Suprapubic skin (tissue), 4 donors: Measurements from ENCODE around the gene NDC1.

ENCODE experiments used
- EP300 ChIP-seq: sonication (generic); formaldehyde crosslinking; IDR thresholded peaks from one replicate; pipeline ENCODE4 v1.6.1; 2017; ENCODE audit warnings: antibody characterized with exemption
- POLR2A ChIP-seq, 2 donors: fragments of 450-650 bp; IDR thresholded peaks; one replicate each; pipeline ENCODE4 v1.6.1; 2017; ENCODE audit warnings: antibody characterized with exemption in 2 of 2, mild to moderate bottlenecking in 2 of 2, moderate library complexity in 2 of 2
- POLR2AphosphoS5 ChIP-seq, 3 donors: sonication (generic); formaldehyde crosslinking; IDR thresholded peaks; one replicate each; pipeline ENCODE4 v1.6.1; 2017; ENCODE audit warnings: antibody characterized with exemption in 3 of 3
- TF ChIP-seq, protein P1 (sequence below), 2 donors: fragments of 200-600 bp in 1 of 2; fragments of 450-650 bp in 1 of 2; sonication (generic) in 1 of 2; IDR thresholded peaks; one replicate each; pipeline ENCODE4 v1.5.1; 2016 to 2019; ENCODE audit warnings: antibody characterized with exemption in 2 of 2, mild to moderate bottlenecking in 1 of 2, moderate library complexity in 1 of 2

DNA sequence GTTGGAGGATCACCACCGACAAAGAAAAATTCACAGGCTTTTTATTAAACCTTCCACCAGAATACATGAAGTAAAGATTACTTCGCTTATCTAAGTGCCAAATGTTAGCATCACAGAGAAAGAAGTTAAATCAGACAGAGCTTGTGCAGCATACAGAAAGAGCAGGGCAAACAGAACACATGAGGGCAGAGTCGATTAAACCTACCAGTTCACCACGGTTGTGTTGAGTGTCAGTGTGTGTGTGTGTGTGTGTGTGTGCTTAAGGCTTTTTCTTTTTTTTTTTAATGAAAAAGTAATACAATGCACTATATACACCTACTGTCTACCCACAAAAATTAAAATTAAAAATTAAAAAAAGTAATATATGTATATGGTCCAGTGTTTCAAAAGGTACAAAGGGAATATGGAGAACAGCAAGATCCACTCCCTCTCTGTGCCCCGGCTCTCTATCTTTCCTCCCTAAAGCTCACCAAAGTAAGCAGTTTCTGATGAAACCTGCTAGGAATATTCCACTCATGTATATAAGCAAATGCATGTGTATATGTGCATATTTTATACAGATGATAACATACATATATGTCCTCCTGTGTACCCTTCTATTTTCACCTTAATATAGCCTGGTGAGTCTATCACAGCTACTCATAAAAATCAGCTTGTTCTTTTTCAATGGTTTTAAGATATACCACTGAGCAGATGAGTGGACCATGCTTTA, 33.8 kb upstream of the NDC1 start:
- TF ChIP-seq POLR2A (IDR thresholded peaks at IDR 0.05) (no peak), POLR2AphosphoS5 (IDR thresholded peaks at IDR 0.05) (no peak), EP300 (no peak)
- TF ChIP-seq, protein P1, sequence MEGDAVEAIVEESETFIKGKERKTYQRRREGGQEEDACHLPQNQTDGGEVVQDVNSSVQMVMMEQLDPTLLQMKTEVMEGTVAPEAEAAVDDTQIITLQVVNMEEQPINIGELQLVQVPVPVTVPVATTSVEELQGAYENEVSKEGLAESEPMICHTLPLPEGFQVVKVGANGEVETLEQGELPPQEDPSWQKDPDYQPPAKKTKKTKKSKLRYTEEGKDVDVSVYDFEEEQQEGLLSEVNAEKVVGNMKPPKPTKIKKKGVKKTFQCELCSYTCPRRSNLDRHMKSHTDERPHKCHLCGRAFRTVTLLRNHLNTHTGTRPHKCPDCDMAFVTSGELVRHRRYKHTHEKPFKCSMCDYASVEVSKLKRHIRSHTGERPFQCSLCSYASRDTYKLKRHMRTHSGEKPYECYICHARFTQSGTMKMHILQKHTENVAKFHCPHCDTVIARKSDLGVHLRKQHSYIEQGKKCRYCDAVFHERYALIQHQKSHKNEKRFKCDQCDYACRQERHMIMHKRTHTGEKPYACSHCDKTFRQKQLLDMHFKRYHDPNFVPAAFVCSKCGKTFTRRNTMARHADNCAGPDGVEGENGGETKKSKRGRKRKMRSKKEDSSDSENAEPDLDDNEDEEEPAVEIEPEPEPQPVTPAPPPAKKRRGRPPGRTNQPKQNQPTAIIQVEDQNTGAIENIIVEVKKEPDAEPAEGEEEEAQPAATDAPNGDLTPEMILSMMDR (IDR thresholded peaks at IDR 0.05): no peak
